Measurements from ENCODE around the gene ALDH3A2. TPM values are rescaled to one million over a fixed set of nuclear protein-coding genes. Genes with fewer than 3 reads are reported as not detected.

The ALDH3A2 gene
- 100 to 1,000 TPM in 1 of 2 donors, 10 to 100 TPM in 1; 100.0 to 125 TPM for total RNA-seq
- 76.0 TPM for polyA plus RNA-seq (ENCODE audit: insufficient read depth, low read depth, low replicate concordance)
- long read RNA-seq, donor 1, transcript ALDH3A2-210 (1 exons, 3,512 nt) = major isoform, 17 of 44 reads
- long read RNA-seq, donor 1, transcript ALDH3A2-201 (10 exons, 3,928 nt) = minor isoform, 12 of 44 reads
- long read RNA-seq, donor 1, partial matches to known transcripts = 14 of 44 reads
- long read RNA-seq, donor 1, other reads (novel, unspliced or antisense) = 0 of 44 reads
- long read RNA-seq, donor 2, transcript ALDH3A2-201 (10 exons, 3,928 nt) = minor isoform, 9 of 26 reads
- long read RNA-seq, donor 2, transcript ALDH3A2-210 (1 exons, 3,512 nt) = major isoform, 11 of 26 reads
- long read RNA-seq, donor 2, partial matches to known transcripts = 5 of 26 reads
- long read RNA-seq, donor 2, other reads (novel, unspliced or antisense) = 0 of 26 reads

GRCh38 chr17:19648475-19649273 is at the start of gene ALDH3A2:
ALDH3A2 (plus strand) TSS chr17:19648751; CDS start chr17:19648972, 221 bp downstream.
- Histone ChIP-seq H3K4me1 (peaks cover 36% of the 10 kb centered on the region), H3K4me3 (peak within 1 kb of the TSS; percentile 63 to 89), H3K27me3 (no peaks in the 10 kb centered on the region), H3K9me3 (no peaks in the 10 kb centered on the region), H3K36me3 (ENCODE audit: low read depth, missing control alignments) (no peaks in the 10 kb centered on the region), H3K27ac (peak within 1 kb of the TSS; percentile 97)
- intact Hi-C loops (cut with DNase I; ENCODE audit: low total_unique reads) = loop anchor here (5.0 to 10.0 kb wide), 2 partner anchors 79 to 134 kb away; no protein-coding TSS in a partner anchor
- TF ChIP-seq CTCF (IDR thresholded peaks at IDR 0.05) = peak in 1 of 3 experiments; percentile 1
- peak; percentile 42 for TF ChIP-seq POLR2A (IDR thresholded peaks at IDR 0.05)
- 0% methylated on average over 24 to 57 of the region's 71 CpGs for WGBS, 2 donors
- peak; percentile 99 for DNase-seq

DNA sequence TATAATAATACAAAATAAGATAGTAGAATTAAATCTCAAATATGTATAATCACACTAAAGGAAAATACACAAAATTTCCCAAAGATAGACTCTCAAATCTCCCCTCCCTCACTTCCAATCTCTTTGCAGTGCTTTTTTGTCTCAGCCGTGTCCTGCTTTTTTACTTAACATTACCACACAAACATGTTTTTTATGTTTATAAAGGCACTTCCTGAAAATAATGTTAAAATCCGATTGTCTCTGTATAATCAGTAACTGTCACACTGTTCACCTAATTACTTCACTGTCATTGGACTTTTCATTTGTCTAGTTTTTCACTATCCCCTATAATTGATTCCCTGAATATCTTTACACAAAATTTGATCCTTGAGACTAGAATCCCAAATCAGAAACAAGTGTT is 38.2 kb upstream of the ALDH3A2 start:
- no peaks in the 10 kb centered on the region for H3K27me3 ChIP-seq
- peaks cover 13% of the 10 kb centered on the region for H3K4me1 ChIP-seq
- no peaks in the 10 kb centered on the region for H3K9me3 ChIP-seq
- no peak overlapping the region for H3K27ac ChIP-seq
- DNase-seq = no peak
- WGBS, 2 donors = 67 to 83% methylated on average over 2 of the region's 2 CpGs
- intact Hi-C loops (cut with DNase I; ENCODE audit: low total_unique reads) = no loop called here
- no peak overlapping the region for H3K4me3 ChIP-seq
- TF ChIP-seq CTCF (IDR thresholded peaks at IDR 0.05) = no peak
- TF ChIP-seq POLR2A (IDR thresholded peaks at IDR 0.05) = no peak
- H3K36me3 ChIP-seq (ENCODE audit: low read depth, missing control alignments) = no peaks in the 10 kb centered on the region

DNA sequence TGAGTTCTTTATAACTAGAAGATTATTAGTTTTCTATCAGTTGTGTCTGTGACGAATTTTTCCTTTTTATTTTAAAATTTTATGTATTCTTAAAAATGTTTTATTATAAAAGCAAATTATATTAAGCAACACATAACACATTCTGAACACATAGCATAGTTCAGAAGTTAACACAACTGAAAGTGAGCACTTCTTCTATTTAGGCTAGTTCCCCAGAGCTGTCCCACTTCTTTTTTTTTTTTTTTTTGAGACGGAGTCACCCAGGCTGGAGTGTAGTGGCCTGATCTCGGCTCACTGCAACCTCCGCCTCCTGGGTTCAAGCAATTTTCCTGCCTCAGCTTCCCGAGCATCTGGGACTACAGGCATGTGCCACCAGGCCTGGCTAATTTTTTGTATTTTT is 37.7 kb upstream of the ALDH3A2 start:
- intact Hi-C loops (cut with DNase I; ENCODE audit: low total_unique reads) = no loop called here
- no peaks in the 10 kb centered on the region for H3K9me3 ChIP-seq
- no peak overlapping the region for H3K27ac ChIP-seq
- H3K4me3 ChIP-seq = no peak overlapping the region
- no peaks in the 10 kb centered on the region for H3K27me3 ChIP-seq
- H3K4me1 ChIP-seq = peaks cover 13% of the 10 kb centered on the region
- DNase-seq = no peak
- TF ChIP-seq POLR2A (IDR thresholded peaks at IDR 0.05) (no peak), CTCF (IDR thresholded peaks at IDR 0.05) (no peak)
- H3K36me3 ChIP-seq (ENCODE audit: low read depth, missing control alignments) = no peaks in the 10 kb centered on the region
- 75 to 91% methylated on average over 5 of the region's 5 CpGs for WGBS, 2 donors

GRCh38 chr17:19613979-19614378 is 34.6 kb upstream of the ALDH3A2 start:
- Histone ChIP-seq H3K27ac (peak overlapping the region in 1 of 2 donors; percentile 73), H3K9me3 (no peaks in the 10 kb centered on the region), H3K27me3 (no peaks in the 10 kb centered on the region), H3K36me3 (ENCODE audit: low read depth, missing control alignments) (no peaks in the 10 kb centered on the region), H3K4me3 (no peak overlapping the region), H3K4me1 (peaks cover 13% of the 10 kb centered on the region)
- whole genome bisulfite sequencing, 2 donors = 87 to 89% methylated on average over 8 to 10 of the region's 10 CpGs
- TF ChIP-seq POLR2A (IDR thresholded peaks at IDR 0.05) (no peak), CTCF (IDR thresholded peaks at IDR 0.05) (no peak)
- DNase-seq = no peak
- intact Hi-C loops (cut with DNase I; ENCODE audit: low total_unique reads) = no loop called here

All from testis (tissue), 5 donors.